GM18867 (cell line): ENCODE data around the gene EXPH5.
A peak's percentile ranks its signal among the peaks of the same experiment; 100 is the strongest.

Experiments
- ATAC-seq: cut with Tn5 transposase; IDR thresholded peaks from one replicate; pipeline ENCODE4 v1.9.1; 2021; ENCODE audit warnings: mild to moderate bottlenecking, moderate library complexity; ENCODE audit not compliant: unreplicated experiment

Gene EXPH5

DNA sequence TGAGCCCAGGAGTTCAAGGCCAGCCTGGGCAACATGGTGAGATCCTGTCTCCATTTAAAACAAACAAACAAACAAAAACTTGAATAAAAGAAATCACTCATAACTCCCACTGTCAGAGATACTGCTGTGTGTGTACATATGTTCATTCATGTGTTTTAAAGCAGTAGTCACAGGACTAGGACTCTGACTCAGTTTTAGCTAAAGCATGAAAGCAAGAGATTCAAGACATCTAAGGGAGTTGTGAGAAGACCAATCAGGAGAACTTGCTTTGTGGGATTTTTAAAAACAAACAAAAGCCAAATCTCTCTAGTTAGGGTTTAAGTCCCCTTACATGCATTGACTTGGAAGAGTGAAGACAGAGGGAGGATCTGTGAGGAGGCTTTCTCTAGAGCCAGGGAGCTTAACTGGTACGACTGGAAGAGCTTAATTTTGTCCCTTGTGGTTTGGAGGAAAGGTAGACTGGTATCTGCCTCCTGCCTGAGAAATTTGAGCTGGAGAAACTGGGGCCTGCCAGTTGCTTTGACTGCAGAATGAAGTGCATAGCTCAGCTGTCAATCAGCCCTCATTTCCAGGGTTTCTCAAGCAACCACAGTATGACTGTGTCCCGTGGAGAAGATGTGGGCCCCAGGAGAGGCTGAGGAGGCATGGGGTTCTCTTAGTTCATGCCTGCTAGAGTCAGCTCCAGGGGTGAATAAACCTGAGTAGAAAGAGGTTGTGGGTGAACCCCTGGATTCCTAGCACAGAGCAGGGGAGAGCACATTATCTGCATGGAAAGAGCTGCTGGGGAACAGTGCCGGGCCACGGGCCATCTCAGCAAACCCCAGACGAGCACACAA is 30.6 kb downstream of the EXPH5 start:
- ATAC-seq = no peak

GRCh38 chr11:108561535-108561991 is 32.0 kb downstream of the EXPH5 start:
- ATAC-seq = no peak

GRCh38 chr11:108559904-108560303 is 33.7 kb downstream of the EXPH5 start:
- ATAC-seq = no peak

DNA sequence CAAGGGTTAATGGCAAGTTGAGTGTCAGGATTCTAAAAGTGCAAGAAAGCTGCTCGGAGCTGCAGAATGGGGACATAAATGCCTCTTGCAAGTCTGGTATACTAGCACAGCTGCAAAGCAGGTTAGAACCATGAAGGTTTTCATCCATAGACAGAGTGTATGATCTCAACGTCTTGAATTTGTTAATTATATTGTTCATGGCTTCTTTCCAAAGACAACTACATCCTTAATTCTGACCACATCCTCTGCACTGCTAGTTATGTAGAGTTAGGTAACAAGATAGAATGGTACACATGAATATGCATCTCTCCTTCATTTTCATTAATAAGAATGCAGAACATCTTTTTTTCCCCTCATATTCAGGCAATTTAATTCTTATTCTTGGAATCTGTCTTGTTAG is 34.2 kb downstream of the EXPH5 start:
- ATAC-seq = no peak

DNA sequence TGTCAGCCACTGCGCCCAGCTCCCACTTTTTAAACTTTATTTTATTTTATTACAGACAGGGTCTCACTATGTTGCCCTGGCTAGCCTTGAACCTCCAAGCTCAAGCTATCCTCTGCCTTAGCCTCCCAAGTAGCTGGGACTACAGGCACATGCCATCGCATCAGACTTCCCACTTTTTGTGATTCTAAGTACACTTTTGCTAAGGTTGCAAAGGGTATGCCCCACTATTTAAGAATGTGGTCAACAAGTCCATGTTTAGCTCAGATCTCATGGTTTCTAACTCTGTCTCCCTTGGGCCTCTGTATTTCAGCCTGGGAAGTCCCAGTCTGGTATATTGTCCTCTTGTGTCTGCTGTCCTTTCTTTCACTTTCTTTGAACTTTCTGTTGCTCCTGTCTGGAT is 35.3 kb downstream of the EXPH5 start:
- ATAC-seq = peak; percentile 76

- no peak for ATAC-seq
These were observed 37.5 kb downstream of the EXPH5 start for GRCh38 chr11:108556019-108556418.

DNA sequence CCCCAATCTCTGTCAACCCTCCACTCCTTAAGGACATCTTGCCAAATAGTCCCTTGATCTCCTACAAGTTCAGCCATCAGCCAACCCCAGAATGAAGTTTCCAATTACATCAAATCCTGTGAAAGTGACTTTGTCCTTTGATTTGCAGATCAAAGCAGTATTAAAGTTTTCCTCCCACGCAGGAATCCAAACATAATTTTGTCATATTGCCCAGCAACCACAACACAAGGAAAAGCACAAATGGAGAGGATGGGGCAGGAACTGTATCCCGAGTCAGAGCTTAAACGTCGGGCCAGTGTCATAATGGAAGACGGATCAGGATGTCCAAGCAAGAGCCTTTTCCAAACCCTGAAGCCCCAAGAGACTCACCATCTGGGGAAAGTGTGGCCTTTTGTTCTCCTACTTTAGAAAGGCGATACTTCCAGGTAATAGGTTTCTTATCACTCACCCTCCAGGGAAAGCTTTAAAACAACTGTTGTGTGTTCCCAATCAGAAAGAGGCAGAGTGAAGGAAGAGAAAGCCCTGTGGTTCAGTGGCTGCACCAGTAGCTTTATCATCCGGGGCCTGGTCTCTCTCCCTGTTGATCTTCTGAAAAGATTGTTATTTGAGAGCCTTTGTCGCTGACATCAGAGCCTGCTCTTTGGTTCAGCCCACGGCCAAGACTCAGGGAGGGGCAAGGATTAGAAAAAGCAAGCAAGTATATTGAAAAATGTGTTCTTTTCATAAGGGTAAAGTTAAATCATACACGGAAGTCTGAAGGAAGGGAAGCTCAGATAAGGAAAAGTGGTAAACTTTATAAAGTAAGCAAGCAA is 41.7 kb downstream of the EXPH5 start:
- no peak for ATAC-seq

- ATAC-seq = no peak
These were observed 44.2 kb downstream of the EXPH5 start for GRCh38 chr11:108549319-108549885.

GRCh38 chr11:108545909-108546501 is 47.6 kb downstream of the EXPH5 start:
- ATAC-seq = no peak

GRCh38 chr11:108543316-108543964 is 50.1 kb downstream of the EXPH5 start:
- ATAC-seq = no peak

DNA sequence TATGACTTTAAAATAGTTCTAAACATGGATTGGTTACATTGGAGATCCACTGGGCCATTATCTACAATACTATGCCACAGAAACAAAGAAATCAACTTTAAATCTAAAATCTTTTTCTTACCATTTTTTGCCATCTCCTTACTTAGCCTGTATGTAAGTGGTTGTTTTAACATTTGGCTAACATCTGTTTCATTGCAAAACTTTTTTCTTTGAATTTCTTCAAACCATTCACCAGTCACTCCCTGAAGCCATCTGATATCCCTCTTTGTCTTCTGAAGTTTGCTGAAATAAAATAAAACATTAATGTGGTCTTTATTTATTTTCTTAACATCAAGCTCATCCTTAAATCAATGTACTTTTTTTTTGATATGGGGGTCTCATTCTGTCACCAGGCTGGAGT is 52.0 kb downstream of the EXPH5 start:
- ATAC-seq = no peak

DNA sequence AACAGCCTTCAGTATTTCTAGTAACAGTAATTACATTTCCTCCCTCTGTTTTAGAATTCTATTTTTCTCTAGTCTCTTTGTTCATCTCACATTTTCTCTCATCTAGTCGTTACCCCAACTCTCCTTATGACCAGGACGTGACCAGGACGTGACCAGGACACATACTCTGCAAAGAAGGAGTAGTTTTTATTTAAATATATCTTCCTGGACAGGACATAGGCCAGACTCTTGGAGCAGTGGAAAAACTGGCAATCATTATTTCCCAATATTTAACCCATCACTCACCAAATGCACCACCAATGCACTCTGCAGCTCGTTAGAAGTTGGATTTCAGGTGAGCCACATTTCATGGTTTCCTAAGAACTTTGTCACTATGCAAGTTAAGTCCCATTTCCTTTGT is 55.1 kb downstream of the EXPH5 start:
- no peak for ATAC-seq

DNA sequence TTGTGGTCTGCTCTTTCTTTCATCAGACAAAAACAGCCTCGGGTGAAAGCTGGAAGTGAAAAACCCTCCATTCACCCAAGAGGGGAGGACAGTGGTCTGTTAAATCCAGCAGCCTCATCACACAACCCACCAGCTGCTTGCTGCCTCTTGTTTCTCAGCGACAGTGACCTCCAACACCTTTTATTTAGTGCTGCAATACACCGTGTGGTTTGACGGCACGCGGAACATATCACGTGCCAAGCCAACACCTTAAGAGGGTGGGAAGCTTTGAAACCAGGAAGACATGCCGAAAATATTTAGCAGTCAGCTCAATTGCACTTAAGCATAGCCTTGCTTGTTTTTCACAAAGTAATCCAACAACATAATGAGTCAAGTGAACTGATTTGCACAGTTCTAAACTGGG is 55.5 kb downstream of the EXPH5 start:
- no peak for ATAC-seq

DNA sequence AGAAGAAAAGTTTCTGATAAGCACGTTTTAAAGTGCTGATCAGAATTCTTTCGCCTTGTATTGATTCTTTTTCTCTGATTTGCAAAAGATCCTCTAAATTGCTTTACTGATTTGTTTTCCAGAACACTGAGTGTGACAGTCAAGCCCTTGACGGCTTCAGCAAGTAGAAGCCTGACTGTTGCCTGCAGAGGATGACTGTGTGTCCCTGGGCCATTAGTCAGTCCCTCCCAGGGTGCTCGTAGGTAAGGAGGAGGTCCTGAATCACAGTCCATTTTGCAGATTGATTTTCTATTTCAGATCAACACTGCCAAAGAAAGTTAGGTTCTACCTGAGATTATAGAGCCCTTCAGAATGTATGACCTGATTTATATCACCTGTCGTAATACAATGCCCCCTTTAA is 56.8 kb downstream of the EXPH5 start:
- ATAC-seq = no peak

GRCh38 chr11:108535384-108535955 is 58.1 kb downstream of the EXPH5 start:
- no peak for ATAC-seq

- no peak for ATAC-seq
These were observed 59.2 kb downstream of the EXPH5 start for GRCh38 chr11:108534274-108534882.

DNA sequence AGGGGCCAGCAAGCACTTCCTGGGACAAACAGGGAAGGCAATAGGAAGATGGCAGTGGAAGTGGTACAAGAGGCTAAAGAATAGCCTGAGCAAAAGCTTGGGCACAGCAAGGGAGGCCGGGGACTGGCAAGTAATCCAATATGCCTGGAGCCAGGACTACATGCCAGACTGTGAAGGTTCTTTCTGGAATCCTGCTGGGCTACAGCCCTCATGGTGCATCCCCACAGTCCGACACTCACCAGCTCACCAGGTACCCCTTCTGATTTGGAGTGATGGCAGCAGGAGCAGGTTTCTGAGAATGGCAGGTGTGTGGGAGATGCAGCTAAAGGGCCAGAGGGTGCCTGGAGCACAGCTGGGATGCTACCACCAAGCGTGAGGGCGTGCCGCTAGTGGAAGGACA is 63.1 kb downstream of the EXPH5 start:
- ATAC-seq = no peak

GRCh38 chr11:108527382-108527781 is 66.2 kb downstream of the EXPH5 start:
- no peak for ATAC-seq

DNA sequence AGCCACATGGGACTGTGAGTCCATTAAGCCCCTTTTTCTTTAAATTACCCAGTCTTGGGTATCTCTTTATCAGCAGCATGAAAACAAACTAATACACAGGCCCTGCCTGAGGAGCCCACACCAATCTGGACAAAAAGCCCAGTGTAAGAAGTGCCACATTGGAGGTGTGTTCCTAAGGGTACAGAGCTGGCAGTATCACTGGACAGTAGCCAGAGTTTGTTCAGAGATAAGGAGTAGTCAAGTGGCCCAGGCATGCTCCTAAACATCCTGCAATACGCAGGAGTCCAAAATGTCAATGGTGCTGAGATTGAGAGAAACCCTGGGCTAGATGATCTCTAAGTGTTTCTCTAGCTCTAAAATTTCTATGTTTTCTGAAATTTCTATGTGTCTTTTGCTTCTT is 68.4 kb downstream of the EXPH5 start:
- ATAC-seq = no peak

GRCh38 chr11:108524422-108524821 is 69.1 kb downstream of the EXPH5 start:
- no peak for ATAC-seq
